HUDEP-2 (cell line): Measurements from ENCODE around the gene BNC2.

Experiments used
- DNase-seq, 76 experiments: peaks; one replicate each; lab custom pipeline; 2025; ENCODE audit not compliant: unreplicated experiment in 76 of 76; lab: John Stamatoyannopoulos, UW

The BNC2 gene

DNA sequence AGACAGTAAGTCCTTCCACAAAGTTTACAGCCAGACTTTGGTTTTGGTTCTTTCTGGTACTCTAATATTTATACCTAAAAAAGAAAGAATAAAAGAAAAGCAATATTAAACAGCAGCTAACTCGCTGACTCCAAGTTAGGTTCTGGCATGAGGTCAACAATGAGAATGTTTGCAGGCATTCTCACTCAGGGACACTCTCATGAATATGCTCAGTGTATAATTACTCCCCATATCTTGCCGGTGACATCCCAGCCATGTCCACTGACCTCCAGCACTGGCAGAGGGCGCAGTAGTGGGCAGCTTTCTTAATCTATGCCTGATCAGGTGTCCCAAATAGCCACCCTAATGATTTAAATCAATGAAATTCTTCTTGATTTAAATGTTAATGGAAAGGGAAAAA lies 151.5 kb downstream of the BNC2 start:
- DNase-seq, result no peak

DNA sequence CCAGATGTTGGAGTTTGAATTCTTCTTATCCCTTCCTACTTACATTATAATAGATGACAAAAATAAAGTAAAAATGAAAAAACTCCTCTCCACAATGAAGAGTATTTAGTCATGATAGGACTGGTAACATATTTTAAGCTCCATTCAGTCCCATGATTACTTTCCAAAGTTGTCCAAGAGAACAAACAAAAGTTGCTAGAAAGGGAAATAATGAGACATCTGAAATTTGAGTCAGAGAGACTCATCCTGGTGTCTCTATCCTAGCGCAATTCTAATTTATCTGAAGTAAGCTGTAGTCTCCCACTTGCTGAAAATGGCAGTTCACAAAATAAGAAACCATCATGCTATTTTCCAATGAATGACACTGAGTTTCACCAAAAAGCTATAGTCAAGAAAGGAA lies 152.2 kb downstream of the BNC2 start:
- no peak for DNase-seq

GRCh38 chr9:16716601-16717000 lies 153.9 kb downstream of the BNC2 start:
- no peak for DNase-seq

DNA sequence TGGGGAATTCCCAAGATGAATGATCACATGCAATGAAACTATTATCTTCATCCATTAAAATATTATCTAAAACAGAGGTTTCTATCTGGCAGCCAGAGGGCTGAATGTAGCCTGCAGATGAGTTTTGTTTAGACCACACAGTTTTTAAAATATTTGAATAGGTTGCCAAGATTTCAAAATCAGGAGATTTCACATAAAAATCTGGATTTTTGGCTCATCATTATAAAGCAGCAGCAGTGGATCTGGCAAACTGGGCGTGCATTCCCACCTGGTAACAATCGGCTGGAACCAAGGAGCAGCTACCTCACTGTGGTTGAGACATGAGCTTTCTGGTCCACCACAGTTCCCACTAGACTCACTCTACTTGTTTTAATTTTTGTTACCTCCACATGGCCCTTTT lies 155.1 kb downstream of the BNC2 start:
- no peak for DNase-seq

DNA sequence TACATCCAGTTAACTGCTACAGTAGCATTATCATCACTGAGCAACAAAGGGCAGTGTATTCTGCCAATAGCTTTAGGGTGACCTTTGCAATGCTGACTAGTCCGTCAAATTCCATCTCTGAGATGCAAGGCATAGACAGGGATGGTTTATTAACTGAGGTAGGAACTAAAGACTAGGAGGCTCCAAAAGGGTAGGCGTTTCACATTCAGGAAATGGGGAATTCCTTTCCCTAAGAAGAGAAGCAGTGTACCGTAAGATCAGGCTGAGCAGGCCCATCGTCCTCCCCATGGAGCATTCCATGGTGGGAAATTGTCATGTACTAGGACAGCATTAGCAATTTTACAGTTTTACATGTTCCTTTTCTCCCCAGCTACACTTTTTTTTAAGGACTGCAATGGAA lies 157.7 kb downstream of the BNC2 start:
- no peak for DNase-seq

DNA sequence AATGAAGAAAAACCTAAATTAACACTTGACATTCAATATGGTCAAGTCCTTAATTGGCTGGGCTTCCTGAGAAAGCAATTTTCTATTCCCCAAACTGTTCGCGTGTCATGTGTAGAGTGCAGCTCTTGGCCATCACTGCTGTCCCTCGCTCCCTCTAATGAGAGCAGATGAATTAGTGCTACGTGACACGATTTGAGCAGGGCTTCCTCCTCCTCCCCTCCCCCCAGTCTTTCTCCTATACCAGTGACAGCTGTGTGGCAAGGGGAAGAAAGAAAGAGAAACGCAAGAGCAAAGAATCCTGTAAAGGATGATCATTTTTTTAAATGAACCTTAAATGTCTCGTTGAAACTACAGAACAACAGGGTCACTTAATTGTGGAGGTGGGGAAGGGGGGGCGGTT lies 159.6 kb downstream of the BNC2 start:
- DNase-seq, result no peak

DNA sequence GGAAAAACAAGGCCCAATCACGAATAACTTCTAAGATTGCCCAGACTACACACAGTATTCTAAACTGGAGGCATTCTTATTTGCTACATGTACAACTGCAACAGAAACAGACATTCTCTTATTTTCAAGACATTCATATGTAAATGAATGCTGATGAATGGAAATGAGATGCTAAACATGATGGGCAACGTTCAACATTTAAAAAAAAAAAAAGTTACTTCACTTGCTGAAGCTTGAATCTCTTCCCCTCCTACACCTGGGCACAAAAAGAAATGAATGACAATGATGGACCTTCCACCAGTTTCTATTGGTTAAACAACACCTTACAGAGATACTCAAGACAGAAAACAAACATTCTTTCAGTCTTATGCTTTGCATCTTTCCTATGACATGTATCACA lies 160.5 kb downstream of the BNC2 start:
- DNase-seq, result no peak

DNA sequence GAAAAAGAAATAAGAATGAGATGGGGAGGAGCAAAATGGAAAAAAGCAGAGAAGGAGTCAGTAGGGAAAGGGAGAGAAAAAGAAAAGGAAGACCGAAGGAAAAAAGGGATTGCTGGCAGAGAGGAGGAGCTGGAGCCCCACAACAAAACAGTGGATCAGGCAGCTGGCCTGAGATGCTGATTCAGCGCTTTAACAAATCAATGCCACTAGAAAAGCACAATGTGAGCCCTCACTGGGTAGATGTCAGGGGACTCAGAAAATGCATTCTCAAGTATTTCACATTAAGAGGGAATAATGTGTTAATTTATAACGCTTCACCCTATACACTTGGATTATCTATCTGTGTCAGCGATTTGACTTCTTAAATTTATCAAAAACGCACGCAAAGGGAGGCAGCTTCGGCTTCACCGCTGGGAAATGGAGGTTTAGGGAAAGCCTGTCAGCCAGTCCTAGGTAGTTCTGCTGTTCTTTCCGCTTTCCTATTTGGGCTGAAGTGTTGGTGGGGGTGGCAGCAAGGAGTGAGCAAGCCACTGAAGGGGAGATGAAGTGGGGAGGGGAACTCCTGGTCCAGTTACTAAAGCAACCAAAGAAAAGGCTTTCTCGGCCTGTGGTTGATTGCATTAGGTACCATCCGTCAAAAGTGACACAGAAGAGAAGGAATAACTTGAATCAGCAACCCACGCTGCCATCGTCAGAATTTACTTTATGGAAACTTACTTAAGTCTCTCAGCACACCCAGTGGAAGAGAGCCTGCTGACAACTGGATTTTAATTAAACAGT lies 161.6 kb downstream of the BNC2 start:
- DNase-seq, result no peak

DNA sequence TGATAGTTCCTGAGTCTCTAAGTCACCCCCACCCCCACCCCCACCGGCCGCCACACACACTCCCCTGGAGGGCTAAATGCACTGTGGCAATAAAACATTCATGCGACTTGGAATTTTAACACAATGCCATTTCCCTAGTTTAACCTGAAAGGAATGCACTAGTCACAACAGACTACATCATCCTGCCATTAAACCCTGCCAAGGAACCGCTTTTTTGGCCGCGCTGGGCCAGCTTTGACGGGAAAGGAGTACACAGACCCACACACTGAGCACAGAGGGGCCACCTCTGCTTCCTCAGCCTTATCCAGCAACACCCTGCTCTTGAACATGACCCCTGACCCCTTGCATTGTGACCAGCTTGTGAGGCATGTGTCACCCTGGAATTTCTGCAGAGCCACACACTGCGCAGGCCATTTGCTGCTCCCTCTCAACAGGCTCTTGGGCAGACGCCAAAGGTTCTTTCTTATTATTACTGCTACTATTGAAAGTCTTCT lies 165.3 kb downstream of the BNC2 start:
- no peak for DNase-seq

- DNase-seq, result no peak
Observed at GRCh38 chr9:16704116-16705110, 166.1 kb downstream of the BNC2 start.

GRCh38 chr9:16701347-16701746 lies 169.1 kb downstream of the BNC2 start:
- DNase-seq, result no peak

DNA sequence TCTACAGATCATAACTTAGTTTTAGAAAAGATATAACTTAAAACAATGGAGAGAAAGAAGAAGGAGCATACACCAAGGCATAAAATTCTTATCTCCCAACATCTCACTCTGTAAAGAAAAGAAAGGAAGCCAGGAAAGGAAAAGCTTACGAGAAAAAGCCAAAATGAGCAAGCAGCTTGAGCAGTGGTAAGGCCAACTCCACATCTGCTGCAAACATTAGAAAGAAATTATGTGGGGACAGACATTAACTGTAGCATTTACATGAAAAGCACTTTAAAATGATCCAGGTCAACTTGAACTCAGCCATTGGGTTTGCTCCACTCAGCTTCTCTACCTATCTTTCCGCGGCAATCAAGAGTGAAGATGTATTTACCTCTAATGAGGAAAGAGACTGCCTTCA lies 176.9 kb downstream of the BNC2 start:
- no peak for DNase-seq

DNA sequence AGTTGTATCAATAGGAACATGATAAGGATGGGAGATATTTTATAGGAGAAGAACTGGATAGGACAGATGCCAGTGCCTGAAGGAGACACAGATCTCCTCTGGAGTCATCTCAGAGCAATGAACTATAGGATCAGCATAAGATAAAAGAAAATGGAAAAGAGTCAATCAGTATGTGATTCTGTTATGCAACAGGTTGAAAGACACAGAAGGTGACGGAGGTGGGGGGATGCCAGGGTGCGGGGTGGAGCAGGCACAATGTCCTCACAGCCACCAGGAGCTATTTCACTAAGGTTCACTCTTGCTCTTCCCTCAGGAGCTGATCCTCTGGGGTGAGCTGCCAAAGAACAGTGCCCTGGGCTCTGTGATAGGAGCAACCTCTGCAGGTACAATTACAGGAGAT lies 179.8 kb downstream of the BNC2 start:
- DNase-seq, result no peak

DNA sequence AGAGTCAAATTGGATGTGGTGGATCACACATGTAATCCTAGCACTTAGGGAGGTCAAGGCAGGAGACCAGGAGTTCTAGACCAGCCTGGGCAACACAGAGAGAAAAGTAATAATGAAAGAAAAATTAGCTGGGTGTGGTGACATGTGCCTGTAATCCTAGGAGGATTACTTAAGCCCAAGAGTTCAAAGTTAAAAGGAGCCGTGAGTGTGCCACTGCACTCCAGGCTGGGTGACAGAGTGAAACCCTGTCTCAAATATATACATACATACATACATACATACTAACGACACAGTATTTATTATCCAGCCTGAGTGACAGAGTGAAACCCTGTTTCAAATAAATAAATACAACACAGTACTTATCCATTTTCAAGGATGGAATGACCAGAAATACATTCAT lies 180.3 kb downstream of the BNC2 start:
- no peak for DNase-seq

- no peak for DNase-seq
Observed at GRCh38 chr9:16689351-16689938, 181.0 kb downstream of the BNC2 start.

DNA sequence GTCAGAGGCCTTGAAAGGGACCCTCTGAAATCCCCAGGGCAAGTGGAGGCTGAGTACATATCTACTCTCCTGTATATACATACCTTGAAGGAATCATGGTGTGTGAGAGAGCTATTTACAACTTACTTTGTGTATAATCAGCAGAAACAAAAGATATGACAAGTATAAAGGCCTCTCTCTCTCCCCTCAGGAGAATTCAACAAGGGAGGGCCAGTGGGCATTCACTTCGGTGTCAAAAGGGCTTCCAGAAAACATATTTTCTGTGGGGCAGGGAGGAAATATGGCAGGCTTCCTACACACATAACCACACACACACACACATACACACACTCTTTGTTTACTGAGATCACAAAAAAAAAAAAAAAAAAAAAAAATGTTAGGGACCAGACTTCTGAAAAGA lies 181.7 kb downstream of the BNC2 start:
- DNase-seq, result no peak

- DNase-seq, result no peak
Observed at GRCh38 chr9:16687678-16688369, 182.6 kb downstream of the BNC2 start.

DNA sequence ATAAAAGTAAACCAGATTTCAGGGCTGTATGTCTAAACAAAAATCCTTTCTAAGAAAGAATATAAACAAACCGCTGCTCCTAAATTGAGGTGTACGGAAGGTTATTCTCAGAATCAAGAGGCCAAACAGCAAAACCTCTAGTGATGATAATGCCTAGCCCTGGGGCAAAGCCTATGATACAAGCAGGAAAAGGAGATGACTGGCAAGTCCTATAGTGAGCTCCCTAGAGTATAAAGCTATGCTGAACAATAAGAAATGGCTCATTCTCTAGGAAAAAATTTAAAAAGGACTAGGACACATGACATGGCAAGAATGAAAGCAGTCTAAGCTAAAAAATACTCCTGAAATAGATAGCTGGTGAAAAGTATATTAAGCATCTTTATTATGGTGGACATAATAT lies 187.1 kb downstream of the BNC2 start:
- no peak for DNase-seq

DNA sequence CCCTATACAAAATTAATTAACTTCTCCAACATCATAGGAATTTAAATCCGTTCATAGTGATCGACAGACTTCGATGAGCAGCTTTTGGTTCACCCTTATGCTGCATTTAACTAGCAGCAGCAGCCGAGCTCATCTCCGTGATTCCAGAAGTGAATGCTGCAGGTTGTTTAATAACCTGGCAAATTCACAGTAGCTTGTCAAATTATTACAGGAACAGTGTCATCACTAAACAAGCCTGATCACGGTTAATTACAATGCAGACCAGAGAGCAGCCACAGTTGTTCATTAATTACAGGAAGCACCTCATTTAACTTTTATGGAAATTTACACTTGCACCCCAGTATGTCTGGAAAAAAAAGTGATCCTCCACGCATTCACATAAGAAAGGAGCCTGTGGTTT lies 188.2 kb downstream of the BNC2 start:
- no peak for DNase-seq

DNA sequence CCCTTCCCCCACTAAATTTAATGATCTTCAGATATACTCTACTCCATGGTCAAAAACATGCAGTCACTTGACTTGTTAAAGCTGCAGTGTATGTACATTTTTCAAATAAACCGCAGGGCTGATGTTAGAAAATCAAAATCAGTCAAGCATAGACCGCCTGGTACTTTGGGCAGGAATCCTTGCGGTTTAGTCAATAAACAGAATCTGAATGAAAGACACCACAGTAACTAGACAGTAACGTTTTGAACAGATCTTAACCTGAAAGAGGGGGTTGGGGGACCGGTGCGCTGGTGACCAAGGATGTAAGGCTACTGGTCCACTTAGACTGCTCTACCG lies 188.8 kb downstream of the BNC2 start:
- DNase-seq, result no peak
